GM12865 (cell line): ENCODE measurements around the gene MITF.

Source experiments
- DNase-seq: peaks from one replicate; pipeline ENCODE4 v3.0.0; 2010; ENCODE audit warnings: low read depth
- H3K4me3 ChIP-seq: 2 replicates; pipeline ENCODE4 v1.5.1; 2011; ENCODE audit warnings: mild to moderate bottlenecking, low read depth, low read length, control low read depth
- CTCF ChIP-seq: IDR thresholded peaks from 2 replicates; pipeline ENCODE4 v1.5.1; 2011; ENCODE audit warnings: low read length, control low read depth, low read depth, inconsistent platforms; ENCODE audit not compliant: insufficient read depth; ENCODE audit errors: missing control alignments

The MITF gene

DNA sequence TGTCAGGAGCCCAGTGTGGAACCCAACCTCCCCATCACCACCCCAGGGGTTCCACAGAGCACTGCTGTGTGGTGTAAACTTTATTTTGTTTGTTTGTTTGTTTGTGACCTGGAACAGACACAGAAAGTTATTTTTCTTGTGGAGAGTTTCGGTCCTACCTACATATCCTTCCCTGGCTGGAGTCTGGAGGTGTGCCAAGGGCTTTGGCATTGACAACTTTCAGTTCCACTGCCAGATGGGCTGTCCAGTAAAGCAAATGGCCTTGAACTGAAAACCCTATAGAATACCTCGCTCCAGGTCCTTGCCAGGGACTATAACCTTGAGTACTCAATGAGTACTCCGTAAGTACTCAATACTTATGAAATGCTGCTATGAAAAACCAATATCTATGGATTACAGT is 103.5 kb downstream of the MITF start:
- no peak for DNase-seq
- no peak for TF ChIP-seq CTCF
- no peak overlapping the region for H3K4me3 ChIP-seq

GRCh38 chr3:69844706-69845105 is 105.4 kb downstream of the MITF start:
- no peak for TF ChIP-seq CTCF
- DNase-seq, result no peak
- no peak overlapping the region for H3K4me3 ChIP-seq

- no peak for DNase-seq
- H3K4me3 ChIP-seq, result no peak overlapping the region
- TF ChIP-seq CTCF, result no peak
Observed at GRCh38 chr3:69847303-69847702, 108.0 kb downstream of the MITF start.

DNA sequence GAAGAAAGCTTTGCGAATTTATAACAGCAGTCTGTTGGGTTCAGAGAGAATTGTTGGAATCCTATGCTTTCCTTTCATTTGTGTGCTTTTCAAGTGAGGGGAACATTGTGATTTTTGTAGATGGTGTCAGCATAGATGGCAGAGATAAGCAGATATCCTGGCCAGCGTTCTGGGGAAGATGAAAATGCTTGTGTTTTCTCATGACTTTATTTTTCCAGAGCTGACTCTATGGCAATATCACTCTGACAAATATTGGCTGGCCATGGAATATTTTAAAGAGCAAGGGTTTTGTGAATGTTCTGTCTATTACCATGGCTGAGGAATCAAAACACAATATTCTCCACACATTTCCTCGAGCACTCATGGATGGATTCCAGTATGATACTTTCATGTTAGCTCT is 108.8 kb downstream of the MITF start:
- DNase-seq, result no peak
- no peak for TF ChIP-seq CTCF
- no peak overlapping the region for H3K4me3 ChIP-seq

- H3K4me3 ChIP-seq, result no peak overlapping the region
- DNase-seq, result no peak
- no peak for TF ChIP-seq CTCF
Observed at GRCh38 chr3:69850849-69851248, 111.6 kb downstream of the MITF start.

DNA sequence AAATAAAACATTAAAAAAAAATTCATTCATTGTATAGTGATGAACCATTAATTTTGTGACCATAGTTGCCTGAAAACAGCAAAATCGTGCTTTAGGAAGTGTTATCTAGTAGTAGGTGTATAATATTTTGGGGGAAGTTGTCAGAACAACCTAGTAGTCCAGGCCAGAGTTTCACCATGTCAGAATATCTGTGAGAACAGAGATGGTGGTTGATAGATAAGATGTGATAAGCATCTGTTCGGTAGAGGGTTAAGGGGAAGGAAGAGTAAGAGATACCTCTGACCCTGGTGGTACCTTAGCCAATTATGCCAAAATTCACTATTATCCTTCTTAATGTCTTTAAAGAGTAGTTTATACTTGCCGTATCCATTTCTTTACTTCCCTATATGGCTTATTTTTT is 113.8 kb downstream of the MITF start:
- no peak overlapping the region for H3K4me3 ChIP-seq
- no peak for DNase-seq
- TF ChIP-seq CTCF, result no peak

GRCh38 chr3:69855436-69856162 is 116.3 kb downstream of the MITF start:
- TF ChIP-seq CTCF, result no peak
- no peak for DNase-seq
- H3K4me3 ChIP-seq, result no peak overlapping the region
